HG02571 (cell line): ENCODE data around the gene PCDHGA10.
"Not testable (repeated sequence)": the region's sequence is repeated elsewhere in the genome, so short reads cannot be mapped to it uniquely, and the experiment has no call there.

ENCODE experiments used
- ATAC-seq: cut with Tn5 transposase; IDR thresholded peaks from one replicate; pipeline ENCODE4 v1.9.1; 2021; ENCODE audit warnings: mild to moderate bottlenecking, moderate library complexity; ENCODE audit not compliant: unreplicated experiment

Gene PCDHGA10

GRCh38 chr5:141420855-141421488 lies 8.2 kb downstream of the PCDHGA10 start, which contains the start of gene PCDHGA11:
Gene PCDHGA11, plus strand, starts transcription at chr5:141421051. Its CDS starts 177 bp downstream, at chr5:141421228.
- ATAC-seq: no peak

DNA sequence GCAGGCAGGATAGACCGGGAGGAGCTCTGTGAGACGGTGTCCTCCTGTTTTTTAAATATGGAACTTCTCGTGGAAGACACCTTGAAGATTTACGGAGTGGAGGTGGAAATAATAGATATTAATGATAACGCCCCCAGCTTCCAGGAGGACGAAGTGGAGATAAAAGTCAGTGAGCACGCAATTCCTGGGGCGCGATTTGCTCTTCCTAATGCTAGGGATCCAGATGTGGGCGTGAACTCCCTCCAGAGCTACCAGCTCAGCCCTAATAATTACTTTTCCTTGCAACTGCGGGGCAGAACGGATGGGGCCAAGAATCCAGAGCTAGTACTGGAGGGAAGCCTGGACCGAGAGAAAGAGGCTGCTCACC lies 8.7 kb downstream of the PCDHGA10 start:
- no peak for ATAC-seq

DNA sequence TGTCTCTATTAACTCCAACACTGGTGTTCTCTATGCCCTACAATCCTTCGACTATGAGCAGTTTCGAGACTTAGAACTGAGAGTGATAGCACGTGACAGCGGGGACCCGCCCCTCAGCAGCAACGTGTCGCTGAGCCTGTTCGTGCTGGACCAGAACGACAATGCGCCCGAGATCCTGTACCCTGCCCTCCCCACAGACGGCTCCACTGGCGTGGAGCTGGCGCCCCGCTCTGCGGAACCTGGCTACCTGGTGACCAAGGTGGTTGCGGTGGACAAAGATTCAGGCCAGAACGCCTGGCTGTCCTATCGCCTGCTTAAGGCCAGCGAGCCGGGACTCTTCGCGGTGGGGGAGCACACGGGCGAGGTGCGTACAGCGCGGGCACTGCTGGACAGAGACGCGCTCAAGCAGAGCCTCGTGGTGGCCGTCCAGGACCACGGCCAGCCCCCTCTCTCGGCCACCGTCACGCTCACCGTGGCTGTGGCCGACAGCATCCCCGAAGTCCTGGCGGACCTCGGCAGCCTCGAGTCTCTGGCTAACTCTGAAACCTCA lies 10.0 kb downstream of the PCDHGA10 start:
- ATAC-seq: no peak

DNA sequence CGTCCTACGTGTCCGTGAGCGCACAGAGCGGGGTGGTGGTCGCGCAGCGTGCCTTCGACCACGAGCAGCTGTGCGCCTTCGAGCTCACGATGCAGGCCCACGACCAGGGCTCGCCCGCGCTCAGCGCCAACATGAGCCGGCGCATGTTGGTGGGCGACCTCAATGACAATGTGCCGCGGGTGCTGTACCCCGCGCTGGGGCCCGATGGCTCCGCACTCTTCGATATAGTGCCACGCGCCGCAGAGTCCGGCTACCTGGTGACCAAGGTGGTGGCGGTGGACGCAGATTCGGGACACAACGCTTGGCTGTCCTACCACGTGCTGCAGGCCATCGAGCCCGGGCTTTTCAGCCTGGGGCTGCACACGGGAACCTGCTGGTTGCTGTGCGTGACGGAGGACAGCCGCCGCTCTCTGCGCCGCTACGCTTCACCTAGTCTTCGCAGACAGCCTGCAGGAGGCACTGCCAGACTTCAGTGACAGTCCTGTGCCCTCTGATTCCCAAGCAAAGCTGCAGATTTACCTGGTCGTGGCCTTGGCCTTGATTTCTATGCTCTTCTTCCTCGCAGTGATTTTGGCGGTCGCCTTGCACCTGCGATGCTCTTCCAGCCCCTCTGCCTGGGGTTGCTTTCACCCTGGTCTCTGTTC lies 15.1 kb downstream of the PCDHGA10 start:
- no peak for ATAC-seq

DNA sequence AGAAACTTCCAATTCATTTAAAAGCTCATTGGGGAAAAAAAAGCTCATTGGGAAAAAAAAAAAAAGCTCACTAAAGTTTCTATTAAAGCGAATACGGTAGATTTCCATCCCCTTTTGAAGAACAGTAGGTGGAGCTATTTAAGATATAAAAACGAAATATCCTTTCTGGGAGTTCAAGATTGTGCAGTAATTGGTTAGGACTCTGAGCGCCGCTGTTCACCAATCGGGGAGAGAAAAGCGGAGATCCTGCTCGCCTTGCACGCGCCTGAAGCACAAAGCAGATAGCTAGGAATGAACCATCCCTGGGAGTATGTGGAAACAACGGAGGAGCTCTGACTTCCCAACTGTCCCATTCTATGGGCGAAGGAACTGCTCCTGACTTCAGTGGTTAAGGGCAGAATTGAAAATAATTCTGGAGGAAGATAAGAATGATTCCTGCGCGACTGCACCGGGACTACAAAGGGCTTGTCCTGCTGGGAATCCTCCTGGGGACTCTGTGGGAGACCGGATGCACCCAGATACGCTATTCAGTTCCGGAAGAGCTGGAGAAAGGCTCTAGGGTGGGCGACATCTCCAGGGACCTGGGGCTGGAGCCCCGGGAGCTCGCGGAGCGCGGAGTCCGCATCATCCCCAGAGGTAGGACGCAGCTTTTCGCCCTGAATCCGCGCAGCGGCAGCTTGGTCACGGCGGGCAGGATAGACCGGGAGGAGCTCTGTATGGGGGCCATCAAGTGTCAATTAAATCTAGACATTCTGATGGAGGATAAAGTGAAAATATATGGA lies 17.7 kb downstream of the PCDHGA10 start, which contains the start of gene PCDHGA12:
Gene PCDHGA12 (plus strand): TSS at position 176 of the 782 bp plus-strand sequence. CDS start 253 bp downstream, at position 429.
- ATAC-seq: no peak

- ATAC-seq: no peak
Observed at GRCh38 chr5:141431286-141431685, 18.5 kb downstream of the PCDHGA10 start.

DNA sequence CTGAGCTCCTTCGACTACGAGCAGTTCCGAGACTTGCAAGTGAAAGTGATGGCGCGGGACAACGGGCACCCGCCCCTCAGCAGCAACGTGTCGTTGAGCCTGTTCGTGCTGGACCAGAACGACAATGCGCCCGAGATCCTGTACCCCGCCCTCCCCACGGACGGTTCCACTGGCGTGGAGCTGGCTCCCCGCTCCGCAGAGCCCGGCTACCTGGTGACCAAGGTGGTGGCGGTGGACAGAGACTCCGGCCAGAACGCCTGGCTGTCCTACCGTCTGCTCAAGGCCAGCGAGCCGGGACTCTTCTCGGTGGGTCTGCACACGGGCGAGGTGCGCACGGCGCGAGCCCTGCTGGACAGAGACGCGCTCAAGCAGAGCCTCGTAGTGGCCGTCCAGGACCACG lies 19.5 kb downstream of the PCDHGA10 start:
- ATAC-seq: not testable (repeated sequence)

DNA sequence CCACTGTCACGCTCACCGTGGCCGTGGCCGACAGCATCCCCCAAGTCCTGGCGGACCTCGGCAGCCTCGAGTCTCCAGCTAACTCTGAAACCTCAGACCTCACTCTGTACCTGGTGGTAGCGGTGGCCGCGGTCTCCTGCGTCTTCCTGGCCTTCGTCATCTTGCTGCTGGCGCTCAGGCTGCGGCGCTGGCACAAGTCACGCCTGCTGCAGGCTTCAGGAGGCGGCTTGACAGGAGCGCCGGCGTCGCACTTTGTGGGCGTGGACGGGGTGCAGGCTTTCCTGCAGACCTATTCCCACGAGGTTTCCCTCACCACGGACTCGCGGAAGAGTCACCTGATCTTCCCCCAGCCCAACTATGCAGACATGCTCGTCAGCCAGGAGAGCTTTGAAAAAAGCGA lies 19.9 kb downstream of the PCDHGA10 start:
- not testable (repeated sequence) for ATAC-seq

DNA sequence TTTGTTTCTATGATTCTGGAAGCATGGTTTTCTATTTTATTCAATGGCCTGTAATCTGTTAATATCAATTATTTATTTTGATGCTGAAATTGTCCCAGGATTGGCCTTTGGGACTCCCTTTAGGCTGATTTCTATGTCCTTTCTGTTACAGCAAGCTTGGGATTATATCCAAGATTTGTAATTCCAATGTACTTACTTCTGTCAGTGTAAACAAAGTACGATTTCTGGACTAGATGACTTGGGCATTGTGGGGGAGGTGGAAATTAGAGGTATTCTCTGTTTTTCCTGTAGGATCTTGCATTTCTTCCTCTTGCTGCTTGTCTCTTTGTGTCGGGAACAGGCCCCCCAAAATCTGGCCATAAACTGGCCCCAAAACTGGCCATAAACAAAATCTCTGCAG lies 21.2 kb downstream of the PCDHGA10 start:
- ATAC-seq: no peak

- no peak for ATAC-seq
Observed at GRCh38 chr5:141437221-141437620, 24.4 kb downstream of the PCDHGA10 start.

GRCh38 chr5:141439411-141440141 lies 26.8 kb downstream of the PCDHGA10 start:
- ATAC-seq: no peak

DNA sequence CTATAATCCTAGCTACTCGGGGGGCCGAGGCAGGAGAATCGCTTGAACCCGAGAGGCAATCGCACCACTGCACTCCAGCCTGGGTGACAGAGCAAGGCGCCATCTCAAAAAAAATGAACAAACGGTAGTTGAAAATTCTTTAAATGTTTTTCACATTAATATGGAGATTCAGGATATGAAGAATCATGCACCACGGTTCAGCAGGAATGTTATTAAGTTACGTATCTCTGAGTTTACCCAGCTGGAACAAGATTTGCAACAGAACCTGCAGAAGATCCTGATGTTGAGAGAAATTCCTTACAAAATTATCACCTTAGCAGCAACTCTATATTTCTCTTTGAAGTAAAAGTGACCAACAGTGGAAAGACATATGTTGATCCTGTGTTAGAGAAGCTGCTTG lies 27.6 kb downstream of the PCDHGA10 start:
- ATAC-seq: no peak

GRCh38 chr5:141441571-141442170 lies 28.9 kb downstream of the PCDHGA10 start:
- no peak for ATAC-seq

GRCh38 chr5:141465351-141465750 lies 52.6 kb downstream of the PCDHGA10 start:
- no peak for ATAC-seq
